Body of pancreas (tissue), 4 donors: ENCODE results near the gene SNX20. TPM values are rescaled to one million over a fixed set of nuclear protein-coding genes. Genes with fewer than 3 reads are reported as not detected.

Source experiments
- ATAC-seq: fragments of 150-250 bp; one replicate; pipeline ENCODE4 v1.9.1; 2016
- DNase-seq, 4 donors: peaks; one replicate each; pipeline ENCODE4 v3.0.0-alpha.2; 2019
- H3K27ac ChIP-seq, 4 donors: fragments of 200-600 bp; sonication (generic); 1 replicate in 3 of 4; 2 replicates in 1 of 4; pipeline versions ENCODE4 v1.5.1 to v1.6.1; 2016 to 2019; ENCODE audit warnings: mild to moderate bottlenecking in 1 of 4, mixed read lengths in 1 of 4, moderate library complexity in 1 of 4
- H3K27me3 ChIP-seq, 2 donors: fragments of 200-600 bp; sonication (generic); one replicate each; pipeline ENCODE4 v1.6.0; 2016; ENCODE audit warnings: mild to moderate bottlenecking in 1 of 2
- H3K36me3 ChIP-seq, 2 donors: fragments of 200-600 bp; sonication (generic); replicated peaks in 1 of 2; 2 replicates each; pipeline ENCODE4 v1.5.1; 2016; ENCODE audit warnings: low read depth in 2 of 2; ENCODE audit not compliant: insufficient read depth in 1 of 2
- H3K4me1 ChIP-seq: fragments of 200-600 bp; sonication (generic); one replicate; pipeline ENCODE4 v1.6.0; 2016
- H3K4me3 ChIP-seq, 2 donors: fragments of 200-600 bp; sonication (generic); 1 replicate in 1 of 2; 2 replicates in 1 of 2; pipeline ENCODE4 v1.5.1; 2016 to 2019
- H3K9me3 ChIP-seq, 3 donors: fragments of 200-600 bp; sonication (generic); 1 replicate in 2 of 3; 2 replicates in 1 of 3; pipeline ENCODE4 v1.5.1; 2016
- POLR2A ChIP-seq, 3 donors: fragments of 450-650 bp; IDR thresholded peaks; one replicate each; pipeline ENCODE4 v1.6.1; 2016; ENCODE audit warnings: antibody characterized with exemption in 3 of 3, mild to moderate bottlenecking in 2 of 3
- WGBS, 2 donors: methylation state at CpG; one replicate each; pipeline ENCODE4 v1.1.5; 2017; 5-methylcytosine and 5-hydroxymethylcytosine counted together
- intact Hi-C: fragments of 100-400 bp; cut with DNase I; formaldehyde crosslinking; loops from one replicate; pipeline ENCODE4 v1.15.1; 2023
- total RNA-seq, 2 donors: library from RNA; depleted of rRNA; stranded (reverse); fragments of >200 nt; gene quantifications; one replicate each; pipeline ENCODE4 v1.1.0, GENCODE V29; 2016
- TF ChIP-seq, protein P1 (sequence below), 7 experiments: fragments of 450-650 bp in 4 of 7; fragments of 200-600 bp in 3 of 7; sonication (generic) in 3 of 7; IDR thresholded peaks; one replicate each; pipeline ENCODE4 v1.5.1; 2016 to 2019; ENCODE audit warnings: antibody characterized with exemption in 7 of 7

SNX20 gene
- total RNA-seq, 2 donors from 2014 or later, result 0.99 to 2.1 TPM

DNA sequence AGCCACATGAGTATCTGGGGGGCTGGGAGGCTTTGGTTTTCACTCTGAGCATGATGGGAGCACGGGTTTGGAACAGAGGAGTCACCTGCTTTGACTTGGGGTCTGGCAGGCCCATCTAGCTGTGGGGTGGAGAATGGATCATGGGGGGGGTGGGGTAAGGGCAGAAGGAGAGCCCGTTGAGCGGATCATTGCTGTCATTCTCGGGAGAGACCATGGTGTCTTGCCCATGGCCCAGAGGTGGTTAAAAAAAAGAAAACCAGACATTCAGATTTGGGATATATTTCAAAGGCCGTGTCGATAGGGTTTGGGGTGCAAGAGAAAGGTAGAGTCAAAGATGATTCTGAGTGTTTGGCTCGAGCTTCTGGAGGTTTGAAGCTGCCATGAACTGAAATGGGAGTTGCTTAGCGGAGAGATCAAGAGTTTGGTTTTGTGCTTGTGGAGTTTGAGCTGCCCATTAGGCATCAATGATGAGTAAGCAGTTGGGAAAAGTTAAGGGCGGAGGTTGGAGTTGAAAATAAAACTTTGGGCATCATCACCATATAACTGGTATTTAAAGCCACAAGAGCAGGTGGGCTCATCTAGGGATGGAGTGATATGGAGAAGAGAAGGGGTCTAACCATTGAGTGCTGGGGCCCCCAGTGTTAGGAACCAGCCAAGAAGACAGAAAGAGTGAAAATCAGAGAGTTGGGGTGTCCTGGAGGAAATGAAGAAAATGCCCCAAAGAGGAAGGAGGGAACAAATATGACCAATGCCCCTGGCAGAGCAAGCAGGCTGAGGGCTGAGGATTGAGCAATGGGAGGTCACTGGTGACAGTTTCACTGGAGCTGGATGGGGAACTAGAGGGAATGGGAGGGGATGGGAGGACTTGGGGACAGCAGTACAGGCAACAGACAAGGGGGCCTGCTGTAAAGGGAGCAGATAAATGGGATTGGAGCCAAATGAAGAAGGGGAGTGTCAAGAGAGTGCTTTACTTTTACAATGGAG lies 14.2 kb upstream of the SNX20 start:
- WGBS, 2 donors, result 89 to 91% methylated on average over 9 of the region's 9 CpGs
- DNase-seq (peak in 1 of 4 donors; percentile 71), ATAC-seq (no peak)
- Histone ChIP-seq H3K27me3 (peaks cover 0 to 6% of the 10 kb centered on the region in 2 donors), H3K4me3 (no peak overlapping the region), H3K9me3 (no peaks in the 10 kb centered on the region), H3K27ac (peak overlapping the region in 1 of 4 donors; percentile 44), H3K4me1 (peaks cover 27% of the 10 kb centered on the region), H3K36me3 (no peaks in the 10 kb centered on the region)
- intact Hi-C loops, result no loop called here
- TF ChIP-seq POLR2A (IDR thresholded peaks at IDR 0.05), result peak in 1 of 3 donors; percentile 43
- TF ChIP-seq, protein P1, sequence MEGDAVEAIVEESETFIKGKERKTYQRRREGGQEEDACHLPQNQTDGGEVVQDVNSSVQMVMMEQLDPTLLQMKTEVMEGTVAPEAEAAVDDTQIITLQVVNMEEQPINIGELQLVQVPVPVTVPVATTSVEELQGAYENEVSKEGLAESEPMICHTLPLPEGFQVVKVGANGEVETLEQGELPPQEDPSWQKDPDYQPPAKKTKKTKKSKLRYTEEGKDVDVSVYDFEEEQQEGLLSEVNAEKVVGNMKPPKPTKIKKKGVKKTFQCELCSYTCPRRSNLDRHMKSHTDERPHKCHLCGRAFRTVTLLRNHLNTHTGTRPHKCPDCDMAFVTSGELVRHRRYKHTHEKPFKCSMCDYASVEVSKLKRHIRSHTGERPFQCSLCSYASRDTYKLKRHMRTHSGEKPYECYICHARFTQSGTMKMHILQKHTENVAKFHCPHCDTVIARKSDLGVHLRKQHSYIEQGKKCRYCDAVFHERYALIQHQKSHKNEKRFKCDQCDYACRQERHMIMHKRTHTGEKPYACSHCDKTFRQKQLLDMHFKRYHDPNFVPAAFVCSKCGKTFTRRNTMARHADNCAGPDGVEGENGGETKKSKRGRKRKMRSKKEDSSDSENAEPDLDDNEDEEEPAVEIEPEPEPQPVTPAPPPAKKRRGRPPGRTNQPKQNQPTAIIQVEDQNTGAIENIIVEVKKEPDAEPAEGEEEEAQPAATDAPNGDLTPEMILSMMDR (IDR thresholded peaks at IDR 0.05), result no peak

DNA sequence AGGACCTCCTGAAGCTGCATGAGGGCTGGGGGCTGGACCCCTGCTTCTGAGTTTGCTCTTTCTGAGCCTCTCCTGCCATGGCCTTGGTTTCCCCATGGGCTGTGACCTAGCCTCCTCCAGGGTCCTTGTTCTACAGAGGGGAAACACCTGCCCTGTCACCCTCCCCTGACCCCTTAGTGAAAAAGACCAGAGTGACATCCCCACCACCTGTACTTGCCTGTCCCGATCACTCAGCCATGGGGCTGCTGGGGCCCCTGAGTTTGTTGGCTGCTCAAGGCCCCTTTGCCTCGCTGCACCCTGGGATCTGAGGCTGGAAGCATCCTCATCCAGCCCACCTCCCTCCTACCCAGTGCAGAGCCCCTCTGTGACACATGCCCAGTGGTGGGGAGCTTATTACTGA lies 13.1 kb upstream of the SNX20 start:
- WGBS, 2 donors, result 90 to 92% methylated on average over 2 of the region's 2 CpGs
- no peak overlapping the region for H3K27ac ChIP-seq

DNA sequence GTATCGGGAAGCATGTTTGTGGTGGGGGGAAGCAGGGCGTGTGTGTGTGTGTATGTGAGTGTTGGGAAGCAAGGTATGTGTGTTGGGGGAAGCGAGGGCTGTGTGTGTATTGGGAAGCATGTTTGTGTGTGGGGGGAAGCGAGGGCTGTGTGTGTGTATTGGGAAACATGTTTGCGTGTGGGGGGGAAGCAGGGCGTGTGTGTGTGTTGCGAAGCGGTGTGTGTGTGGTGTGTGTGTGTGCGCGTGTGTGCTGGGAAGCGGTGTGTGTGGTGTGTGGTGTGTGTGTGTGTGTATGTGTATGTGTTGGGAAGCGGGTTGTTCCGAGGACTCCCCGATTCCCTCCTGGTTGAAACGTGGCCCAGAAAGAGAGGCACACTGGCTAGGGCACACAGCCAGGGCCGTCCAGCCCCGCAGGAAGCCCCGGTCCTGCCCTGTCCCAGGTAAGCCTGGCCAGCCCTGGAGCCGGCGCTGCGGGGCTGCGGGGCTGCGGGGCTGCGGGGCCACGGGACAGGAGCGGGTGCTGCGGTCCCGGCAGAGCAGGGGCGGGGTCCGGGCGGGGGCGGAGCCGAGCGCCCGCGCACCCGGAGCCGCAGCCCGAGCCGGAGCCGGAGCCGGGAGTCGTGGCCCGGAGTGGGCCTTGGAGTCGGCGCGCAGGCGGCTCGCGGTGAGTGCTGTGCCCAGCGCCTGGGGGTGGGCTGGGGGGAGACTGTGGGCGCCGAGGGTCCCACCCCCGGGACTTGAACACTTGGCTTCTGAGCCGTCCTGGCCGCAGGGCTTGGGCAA lies 12.1 kb upstream of the SNX20 start, which contains the start of gene NOD2:
Gene NOD2, plus strand, starts transcription at position 608 of the 783 bp plus-strand sequence. CDS start 5,890 bp downstream, outside the sequence.
- WGBS, 2 donors, result 15 to 64% methylated on average over 15 to 56 of the region's 56 CpGs
- peaks cover 24% of the 10 kb centered on the region for H3K4me1 ChIP-seq
- H3K27me3 ChIP-seq, result peaks cover 0 to 6% of the 10 kb centered on the region in 2 donors
- no peak within 1 kb of the TSS for H3K4me3 ChIP-seq
- TF ChIP-seq, protein P1 (IDR thresholded peaks at IDR 0.05), result no peak
- TF ChIP-seq POLR2A (IDR thresholded peaks at IDR 0.05), result no peak
- no peak within 1 kb of the TSS for H3K27ac ChIP-seq
- no peaks in the 10 kb centered on the region for H3K36me3 ChIP-seq
- H3K9me3 ChIP-seq, result no peaks in the 10 kb centered on the region
- DNase-seq, result peak in 2 of 4 donors; percentile 29 to 46
- ATAC-seq, result peak; percentile 49
- intact Hi-C loops, result no loop called here

More for the DNA sequence above, 13.1 kb upstream of the SNX20 start:
- TF ChIP-seq, protein P1 (IDR thresholded peaks at IDR 0.05), result no peak
- no peak for TF ChIP-seq POLR2A (IDR thresholded peaks at IDR 0.05)
- intact Hi-C loops, result no loop called here
- Histone ChIP-seq H3K4me1 (peaks cover 27% of the 10 kb centered on the region), H3K27me3 (peaks cover 0 to 6% of the 10 kb centered on the region in 2 donors), H3K4me3 (no peak overlapping the region), H3K36me3 (no peaks in the 10 kb centered on the region), H3K9me3 (no peaks in the 10 kb centered on the region)
- DNase-seq (no peak), ATAC-seq (no peak)

DNA sequence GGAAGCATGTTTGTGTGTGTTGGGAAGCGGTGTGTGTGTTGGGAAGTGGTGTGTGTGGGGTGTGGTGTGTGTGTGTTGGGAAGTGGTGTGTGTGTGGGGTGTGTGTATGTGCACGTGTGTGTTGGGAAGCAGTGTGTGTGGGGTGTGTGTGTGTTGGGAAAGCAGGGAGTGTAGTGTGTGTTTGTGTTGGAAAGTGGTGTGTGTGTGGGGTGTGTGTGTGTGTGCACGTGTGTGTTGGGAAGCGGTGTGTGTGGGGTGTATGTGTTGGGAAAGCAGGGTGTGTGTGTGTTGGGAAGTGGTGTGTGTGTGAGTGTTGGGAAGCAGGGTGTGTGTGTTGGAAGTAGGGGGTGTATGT lies 11.5 kb upstream of the SNX20 start:
- no peak for TF ChIP-seq POLR2A (IDR thresholded peaks at IDR 0.05)
- TF ChIP-seq, protein P1 (IDR thresholded peaks at IDR 0.05), result no peak
- intact Hi-C loops, result no loop called here
- Histone ChIP-seq H3K27ac (no peak overlapping the region), H3K4me1 (peaks cover 21% of the 10 kb centered on the region), H3K4me3 (no peak overlapping the region), H3K9me3 (no peaks in the 10 kb centered on the region), H3K36me3 (no peaks in the 10 kb centered on the region), H3K27me3 (peaks cover 0 to 6% of the 10 kb centered on the region in 2 donors)
- no peak for DNase-seq
- ATAC-seq, result no peak
- WGBS, 2 donors, result 86 to 87% methylated on average over 4 of the region's 4 CpGs
